IPS DF 6.9 (cell line): ENCODE data around the gene IL12RB2.

Source experiments
- DNase-seq: peaks from one replicate; pipeline ENCODE4 v3.0.0-alpha.2; 2013; ENCODE audit warnings: low read depth, low spot score
- H3K27ac ChIP-seq: one replicate; pipeline ENCODE4 v1.5.1; 2013; ENCODE audit warnings: low read length, control low read depth
- H3K27me3 ChIP-seq: 2 replicates; pipeline ENCODE4 v1.6.1; 2013; ENCODE audit warnings: mild to moderate bottlenecking, low read length; ENCODE audit not compliant: control insufficient read depth, insufficient read depth
- H3K36me3 ChIP-seq: 2 replicates; pipeline ENCODE4 v1.6.1; 2013; ENCODE audit warnings: low read length; ENCODE audit not compliant: control insufficient read depth, insufficient read depth
- H3K4me1 ChIP-seq: 2 replicates; pipeline ENCODE4 v1.6.1; 2013; ENCODE audit warnings: low read length; ENCODE audit not compliant: control insufficient read depth, insufficient read depth
- H3K4me3 ChIP-seq: 2 replicates; pipeline ENCODE4 v1.5.1; 2013; ENCODE audit warnings: mild to moderate bottlenecking, low read length
- H3K9me3 ChIP-seq: 2 replicates; pipeline ENCODE4 v1.6.1; 2013; ENCODE audit warnings: low read length, inconsistent platforms; ENCODE audit not compliant: control insufficient read depth, insufficient read depth
- WGBS: extraction: QIAGEN DNeasy Blood & Tissue Kit; methylation state at CpG from one replicate; pipeline ENCODE4 v1.1.7; 2013; ENCODE audit warnings: mixed read lengths, missing lambda C conversion rate; ENCODE audit not compliant: insufficient read length, insufficient coverage; 5-methylcytosine and 5-hydroxymethylcytosine counted together

Gene IL12RB2

DNA sequence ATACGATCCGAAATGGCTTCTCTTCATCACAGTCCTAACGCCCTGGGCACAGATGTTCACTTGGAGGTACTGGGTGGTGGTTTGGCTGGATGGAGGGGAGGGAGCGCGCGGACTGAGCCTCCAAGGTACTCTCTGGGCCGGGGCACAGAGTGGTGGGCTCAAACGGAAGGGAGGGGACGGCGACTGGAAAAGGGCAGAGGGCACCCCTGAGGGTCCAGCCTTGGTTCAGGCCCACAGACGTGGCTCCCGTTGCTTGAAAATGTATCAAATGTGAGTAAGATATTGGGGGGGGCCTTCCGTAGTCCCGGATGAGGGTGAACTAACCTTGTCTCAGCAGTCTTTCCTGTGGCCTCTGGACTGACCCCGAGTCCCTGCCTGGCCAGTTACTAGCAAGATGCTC is 463 bp downstream of the IL12RB2 start:
- Histone ChIP-seq H3K4me3 (peak overlapping the region; percentile 34; the same call in 1 of the 2 replicates), H3K27me3 (peaks cover 13% of the 10 kb centered on the region)

DNA sequence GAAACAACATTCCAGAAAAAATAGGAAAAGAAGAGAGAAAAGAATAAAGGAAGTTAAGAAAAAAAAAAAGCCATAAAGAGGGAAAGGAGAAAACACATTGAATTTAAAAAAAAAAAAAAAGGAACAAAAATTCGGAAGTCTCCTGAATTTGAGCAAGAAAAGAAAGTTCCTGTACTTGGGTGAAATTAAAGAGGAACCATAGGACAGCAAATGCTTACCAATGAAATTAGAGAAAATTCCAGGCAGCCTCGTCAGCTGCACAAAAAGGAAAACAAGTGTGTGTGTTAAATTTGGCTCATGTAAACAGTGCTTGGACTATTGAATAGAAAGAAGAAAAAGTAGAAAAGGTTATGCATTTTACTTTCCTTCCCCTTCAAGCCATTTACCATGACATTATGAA is 4.9 kb downstream of the IL12RB2 start:
- DNase-seq: no peak
- Histone ChIP-seq H3K36me3 (no peaks in the 10 kb centered on the region), H3K4me1 (0 out of 2 replicates have a peak, but pooled peaks cover 2% of the 10 kb centered on the region), H3K27ac (no peak overlapping the region), H3K4me3 (no peak overlapping the region), H3K27me3 (peaks cover 6% of the 10 kb centered on the region), H3K9me3 (no peaks in the 10 kb centered on the region)
- WGBS: no CpG with 5 or more reads among the region's 2 CpGs

More for the DNA sequence above, 463 bp downstream of the IL12RB2 start:
- no peak for DNase-seq
- Histone ChIP-seq H3K4me1 (peaks cover 2% of the 10 kb centered on the region; the same call in 1 of the 2 replicates), H3K27ac (no peak overlapping the region), H3K36me3 (no peaks in the 10 kb centered on the region), H3K9me3 (no peaks in the 10 kb centered on the region)
- WGBS: no CpG with 5 or more reads among the region's 15 CpGs

- Histone ChIP-seq H3K27ac (no peak overlapping the region), H3K4me3 (no peak overlapping the region), H3K36me3 (no peaks in the 10 kb centered on the region), H3K9me3 (no peaks in the 10 kb centered on the region), H3K4me1 (no peaks in the 10 kb centered on the region), H3K27me3 (no peaks in the 10 kb centered on the region)
- DNase-seq: no peak
- no CpG with 5 or more reads among the region's 8 CpGs for WGBS
Observed at GRCh38 chr1:67313934-67314671, 6.4 kb downstream of the IL12RB2 start.

- DNase-seq: no peak
- Histone ChIP-seq H3K27ac (no peak overlapping the region), H3K36me3 (no peaks in the 10 kb centered on the region), H3K4me3 (no peak overlapping the region), H3K9me3 (no peaks in the 10 kb centered on the region), H3K4me1 (no peaks in the 10 kb centered on the region), H3K27me3 (no peaks in the 10 kb centered on the region)
- WGBS: no CpG with 5 or more reads among the region's 5 CpGs
Observed at GRCh38 chr1:67314696-67315095, 7.0 kb downstream of the IL12RB2 start.

GRCh38 chr1:67316180-67316902 is 8.7 kb downstream of the IL12RB2 start:
- Histone ChIP-seq H3K36me3 (no peaks in the 10 kb centered on the region), H3K4me3 (no peak overlapping the region), H3K9me3 (no peaks in the 10 kb centered on the region), H3K27me3 (no peaks in the 10 kb centered on the region), H3K4me1 (no peaks in the 10 kb centered on the region), H3K27ac (no peak overlapping the region)
- no CpG with 5 or more reads among the region's 8 CpGs for WGBS
- no peak for DNase-seq

GRCh38 chr1:67316918-67317317 is 9.2 kb downstream of the IL12RB2 start:
- Histone ChIP-seq H3K27ac (no peak overlapping the region), H3K27me3 (no peaks in the 10 kb centered on the region), H3K4me1 (no peaks in the 10 kb centered on the region), H3K36me3 (no peaks in the 10 kb centered on the region), H3K9me3 (no peaks in the 10 kb centered on the region), H3K4me3 (no peak overlapping the region)
- DNase-seq: no peak
- no CpG with 5 or more reads among the region's 2 CpGs for WGBS

- no peaks in the 10 kb centered on the region for H3K27me3 ChIP-seq
- H3K4me3 ChIP-seq: no peak overlapping the region
- H3K4me1 ChIP-seq: no peaks in the 10 kb centered on the region
- no peak overlapping the region for H3K27ac ChIP-seq
- no peak for DNase-seq
- no peaks in the 10 kb centered on the region for H3K9me3 ChIP-seq
- no CpG with 5 or more reads among the region's 4 CpGs for WGBS
- H3K36me3 ChIP-seq: no peaks in the 10 kb centered on the region
Observed at GRCh38 chr1:67317803-67318202, 10.1 kb downstream of the IL12RB2 start.

- no peaks in the 10 kb centered on the region for H3K36me3 ChIP-seq
- no peaks in the 10 kb centered on the region for H3K9me3 ChIP-seq
- H3K4me1 ChIP-seq: no peaks in the 10 kb centered on the region
- no peak overlapping the region for H3K27ac ChIP-seq
- DNase-seq: no peak
- WGBS: no CpG with 5 or more reads among the region's 1 CpG
- H3K4me3 ChIP-seq: no peak overlapping the region
- no peaks in the 10 kb centered on the region for H3K27me3 ChIP-seq
Observed at GRCh38 chr1:67322442-67322841, 14.8 kb downstream of the IL12RB2 start.

DNA sequence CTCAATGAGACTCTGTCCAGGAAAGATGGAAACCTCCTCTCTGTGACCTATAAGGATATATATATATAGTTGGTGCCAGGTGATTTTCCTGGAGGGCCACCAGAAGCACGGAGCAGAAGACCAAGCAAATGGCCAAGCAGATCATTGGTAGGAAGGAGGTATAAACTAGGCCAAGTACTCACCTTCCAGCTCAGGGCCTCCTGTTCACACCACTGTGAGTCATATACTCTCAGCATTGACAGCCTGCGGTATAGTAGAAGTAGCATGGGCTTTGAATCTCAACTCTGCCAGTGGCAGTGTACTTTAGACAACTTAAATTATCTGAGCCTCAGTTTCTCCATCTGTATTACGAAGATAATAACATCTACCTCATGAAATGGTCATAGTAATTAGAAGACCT is 15.4 kb downstream of the IL12RB2 start:
- WGBS: no CpG with 5 or more reads among the region's 3 CpGs
- no peak for DNase-seq

DNA sequence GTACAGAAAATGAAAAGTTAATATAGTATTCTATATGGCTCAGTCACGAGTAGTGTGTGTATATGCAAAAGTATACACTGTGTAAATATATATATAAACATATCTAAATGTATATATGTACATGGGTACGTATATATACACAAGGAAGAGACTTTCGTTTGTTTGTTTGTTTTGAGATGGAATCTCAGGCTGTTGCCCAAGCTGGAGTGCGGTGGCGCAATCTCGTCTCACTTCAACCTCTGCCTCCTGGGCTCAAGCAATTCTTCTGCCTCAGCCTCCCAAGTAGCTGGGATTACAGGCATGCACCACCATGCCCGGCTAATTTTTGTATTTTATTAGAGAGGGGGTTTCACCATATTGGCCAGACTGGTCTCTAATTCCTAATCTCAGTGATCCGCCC is 16.4 kb downstream of the IL12RB2 start:
- Histone ChIP-seq H3K27ac (no peak overlapping the region), H3K9me3 (no peaks in the 10 kb centered on the region), H3K4me3 (no peak overlapping the region), H3K27me3 (no peaks in the 10 kb centered on the region), H3K36me3 (no peaks in the 10 kb centered on the region), H3K4me1 (no peaks in the 10 kb centered on the region)
- no CpG with 5 or more reads among the region's 8 CpGs for WGBS
- DNase-seq: no peak

More for the DNA sequence above, 15.4 kb downstream of the IL12RB2 start:
- H3K27me3 ChIP-seq: no peaks in the 10 kb centered on the region
- H3K4me3 ChIP-seq: no peak overlapping the region
- no peaks in the 10 kb centered on the region for H3K9me3 ChIP-seq
- H3K36me3 ChIP-seq: no peaks in the 10 kb centered on the region
- no peak overlapping the region for H3K27ac ChIP-seq
- no peaks in the 10 kb centered on the region for H3K4me1 ChIP-seq
